ENCODE data around the gene PDE4D.

- TF ChIP-seq EZH2 (IDR thresholded peaks at IDR 0.05; ENCODE audit: borderline replicate concordance, low read length) (no peak), CTCF (conservative IDR thresholded peaks at IDR 0.05 in 1 of 2, IDR thresholded peaks at IDR 0.05 in 1 of 2; ENCODE audit: extremely low read depth in 1 of 2, insufficient read depth in 1 of 2, low read depth in 1 of 2, low read length in 2 of 2) (no peak)
Measured at GRCh38 chr5:59629561-59629960, 264.0 kb downstream of the PDE4D start.
